Fibroblast of lung (primary cell): Measurements from ENCODE around the gene AKAP13.

ENCODE experiments used
- EZH2 ChIP-seq: IDR thresholded peaks from 2 replicates; pipeline ENCODE4 v1.5.1; 2012; ENCODE audit warnings: low read length, control low read depth, mild to moderate bottlenecking; ENCODE audit errors: missing control alignments
- TF ChIP-seq, protein P1 (sequence below), 2 donors: IDR thresholded peaks in 1 of 2; conservative IDR thresholded peaks in 1 of 2; 1 replicate in 1 of 2; 2 replicates in 1 of 2; pipeline ENCODE4 v1.5.1; 2011 to 2012; ENCODE audit warnings: low read length in 2 of 2, control low read depth in 1 of 2, inconsistent platforms in 1 of 2, low read depth in 1 of 2, mild to moderate bottlenecking in 1 of 2

DNA sequence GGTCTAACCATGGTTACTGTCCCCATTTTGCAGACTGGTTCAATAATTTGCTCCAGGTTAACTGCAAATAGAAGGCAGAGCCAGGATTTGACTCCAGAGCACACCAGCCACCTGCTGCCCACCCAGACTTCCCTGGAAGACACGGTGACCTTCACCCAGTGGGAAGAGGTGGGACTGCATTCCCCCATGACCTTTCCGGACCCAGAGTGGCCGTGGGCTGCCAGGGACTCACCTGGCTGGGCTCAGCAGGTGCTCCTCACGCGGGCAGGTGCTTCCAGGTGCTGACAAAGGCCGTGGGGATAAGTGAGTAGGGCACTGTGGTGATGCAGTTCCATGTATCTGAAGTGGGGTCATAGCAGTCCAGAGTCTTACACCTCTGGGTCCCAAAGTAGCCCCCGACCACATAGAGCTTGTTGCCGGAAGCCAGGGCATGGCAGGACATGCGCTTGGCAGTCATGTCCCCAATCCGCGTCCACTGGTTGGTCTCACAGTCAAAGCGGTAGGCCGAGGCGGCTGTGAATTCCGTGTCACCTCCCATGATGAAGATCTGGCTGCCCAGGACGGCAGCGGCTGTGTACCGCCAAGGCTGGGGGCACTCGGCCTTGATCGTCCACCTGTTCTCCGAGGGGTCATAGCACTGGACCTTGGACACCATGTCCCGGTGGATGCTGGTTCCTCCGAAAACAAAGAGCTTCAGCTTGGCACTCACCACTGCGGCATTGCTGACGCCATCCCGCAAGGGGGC is 387.6 kb downstream of the AKAP13 start:
- TF ChIP-seq, protein P1, sequence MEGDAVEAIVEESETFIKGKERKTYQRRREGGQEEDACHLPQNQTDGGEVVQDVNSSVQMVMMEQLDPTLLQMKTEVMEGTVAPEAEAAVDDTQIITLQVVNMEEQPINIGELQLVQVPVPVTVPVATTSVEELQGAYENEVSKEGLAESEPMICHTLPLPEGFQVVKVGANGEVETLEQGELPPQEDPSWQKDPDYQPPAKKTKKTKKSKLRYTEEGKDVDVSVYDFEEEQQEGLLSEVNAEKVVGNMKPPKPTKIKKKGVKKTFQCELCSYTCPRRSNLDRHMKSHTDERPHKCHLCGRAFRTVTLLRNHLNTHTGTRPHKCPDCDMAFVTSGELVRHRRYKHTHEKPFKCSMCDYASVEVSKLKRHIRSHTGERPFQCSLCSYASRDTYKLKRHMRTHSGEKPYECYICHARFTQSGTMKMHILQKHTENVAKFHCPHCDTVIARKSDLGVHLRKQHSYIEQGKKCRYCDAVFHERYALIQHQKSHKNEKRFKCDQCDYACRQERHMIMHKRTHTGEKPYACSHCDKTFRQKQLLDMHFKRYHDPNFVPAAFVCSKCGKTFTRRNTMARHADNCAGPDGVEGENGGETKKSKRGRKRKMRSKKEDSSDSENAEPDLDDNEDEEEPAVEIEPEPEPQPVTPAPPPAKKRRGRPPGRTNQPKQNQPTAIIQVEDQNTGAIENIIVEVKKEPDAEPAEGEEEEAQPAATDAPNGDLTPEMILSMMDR (conservative IDR thresholded peaks at IDR 0.05 in 1 of 2, IDR thresholded peaks at IDR 0.05 in 1 of 2; ENCODE audit: low read depth in 1 of 2, low read length in 2 of 2): no peak
- no peak for TF ChIP-seq EZH2
